Colonic mucosa (tissue), 4 donors: ENCODE data around the gene TXNDC5. TPM values are rescaled to one million over a fixed set of nuclear protein-coding genes. Genes with fewer than 3 reads are reported as not detected.

Source experiments
- DNase-seq: peaks from one replicate; pipeline ENCODE4 v3.0.0-alpha.2; 2020
- H3K27ac ChIP-seq: fragments of 200-600 bp; one replicate; pipeline ENCODE4 v1.8.0; 2021
- H3K27me3 ChIP-seq: fragments of 200-600 bp; one replicate; pipeline ENCODE4 v1.8.0; 2021
- H3K36me3 ChIP-seq: fragments of 200-600 bp; one replicate; pipeline ENCODE4 v1.8.0; 2021
- H3K4me1 ChIP-seq: fragments of 200-600 bp; one replicate; pipeline ENCODE4 v1.8.0; 2021; ENCODE audit warnings: mild to moderate bottlenecking
- H3K4me3 ChIP-seq: fragments of 200-600 bp; one replicate; pipeline ENCODE4 v1.8.0; 2021
- H3K9ac ChIP-seq, 2 donors: one replicate each; pipeline ENCODE4 v1.7.0; 2013; ENCODE audit warnings: control low read depth in 2 of 2, low read depth in 2 of 2, low read length in 2 of 2
- H3K9me3 ChIP-seq: fragments of 200-600 bp; one replicate; pipeline ENCODE4 v1.8.0; 2021
- intact Hi-C: fragments of 100-400 bp; cut with DNase I; formaldehyde crosslinking; loops from one replicate; pipeline ENCODE4 v1.14.1; 2022
- total RNA-seq, 2 donors: library from RNA; stranded (reverse); fragmentation: NEBNext Ultra II Directional in 1 of 2; extraction: Animal tissue kit (Norgen Biotek cat#: 25700) in 1 of 2; gene quantifications; one replicate each; pipeline ENCODE4 v1.2.1, GENCODE V29; 2021
- TF ChIP-seq, protein P1 (sequence below): fragments of 200-600 bp; IDR thresholded peaks from one replicate; pipeline ENCODE4 v1.8.0; 2022; ENCODE audit warnings: antibody characterized with exemption, mild to moderate bottlenecking
- donor health status: healthy.
- donor health status: DM: no; HTN: no; CAD: no.
- donor health status: DM: no; HTN: no; CAD: no.

TXNDC5 gene
- total RNA-seq, 2 donors from 2014 or later, result 82.2 to 126 TPM

DNA sequence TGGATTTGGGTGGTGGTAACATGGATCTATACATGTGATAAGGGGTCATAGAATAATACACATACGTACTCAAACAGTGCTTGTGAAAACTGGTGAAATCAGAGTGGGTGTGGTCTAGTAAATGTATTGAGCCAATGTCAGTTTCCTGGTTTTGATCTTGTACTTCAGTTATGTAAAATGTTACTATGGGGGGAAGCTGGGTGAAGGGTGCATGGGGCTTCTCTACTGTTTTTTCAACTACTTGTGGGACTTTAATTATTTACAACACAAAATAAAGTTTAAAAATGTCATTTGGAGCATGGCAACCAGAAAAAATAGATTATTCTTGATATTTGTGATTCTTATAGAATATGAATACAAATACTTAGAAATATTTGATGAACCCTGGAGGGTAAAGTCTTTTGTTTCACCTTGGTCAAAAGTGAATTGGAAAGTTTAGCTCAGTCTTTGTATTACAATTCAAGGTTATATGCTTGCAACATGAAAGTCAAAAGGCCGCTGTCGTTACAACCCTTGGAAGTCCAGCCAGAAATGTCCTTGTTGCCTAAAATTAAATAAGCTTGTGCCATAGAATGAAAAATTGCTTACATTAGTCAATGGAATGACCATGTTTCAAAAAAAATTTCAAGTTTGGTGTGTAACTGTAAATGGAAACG is 74.1 kb downstream of the TXNDC5 start:
- no peak overlapping the region for H3K4me3 ChIP-seq
- DNase-seq, result no peak
- H3K9ac ChIP-seq, result no peak overlapping the region
- no peaks in the 10 kb centered on the region for H3K27me3 ChIP-seq
- no peaks in the 10 kb centered on the region for H3K9me3 ChIP-seq
- no peaks in the 10 kb centered on the region for H3K4me1 ChIP-seq
- TF ChIP-seq, protein P1, sequence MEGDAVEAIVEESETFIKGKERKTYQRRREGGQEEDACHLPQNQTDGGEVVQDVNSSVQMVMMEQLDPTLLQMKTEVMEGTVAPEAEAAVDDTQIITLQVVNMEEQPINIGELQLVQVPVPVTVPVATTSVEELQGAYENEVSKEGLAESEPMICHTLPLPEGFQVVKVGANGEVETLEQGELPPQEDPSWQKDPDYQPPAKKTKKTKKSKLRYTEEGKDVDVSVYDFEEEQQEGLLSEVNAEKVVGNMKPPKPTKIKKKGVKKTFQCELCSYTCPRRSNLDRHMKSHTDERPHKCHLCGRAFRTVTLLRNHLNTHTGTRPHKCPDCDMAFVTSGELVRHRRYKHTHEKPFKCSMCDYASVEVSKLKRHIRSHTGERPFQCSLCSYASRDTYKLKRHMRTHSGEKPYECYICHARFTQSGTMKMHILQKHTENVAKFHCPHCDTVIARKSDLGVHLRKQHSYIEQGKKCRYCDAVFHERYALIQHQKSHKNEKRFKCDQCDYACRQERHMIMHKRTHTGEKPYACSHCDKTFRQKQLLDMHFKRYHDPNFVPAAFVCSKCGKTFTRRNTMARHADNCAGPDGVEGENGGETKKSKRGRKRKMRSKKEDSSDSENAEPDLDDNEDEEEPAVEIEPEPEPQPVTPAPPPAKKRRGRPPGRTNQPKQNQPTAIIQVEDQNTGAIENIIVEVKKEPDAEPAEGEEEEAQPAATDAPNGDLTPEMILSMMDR, result no peak
- H3K36me3 ChIP-seq, result no peaks in the 10 kb centered on the region
- H3K27ac ChIP-seq, result no peak overlapping the region
- intact Hi-C loops, result no loop called here

DNA sequence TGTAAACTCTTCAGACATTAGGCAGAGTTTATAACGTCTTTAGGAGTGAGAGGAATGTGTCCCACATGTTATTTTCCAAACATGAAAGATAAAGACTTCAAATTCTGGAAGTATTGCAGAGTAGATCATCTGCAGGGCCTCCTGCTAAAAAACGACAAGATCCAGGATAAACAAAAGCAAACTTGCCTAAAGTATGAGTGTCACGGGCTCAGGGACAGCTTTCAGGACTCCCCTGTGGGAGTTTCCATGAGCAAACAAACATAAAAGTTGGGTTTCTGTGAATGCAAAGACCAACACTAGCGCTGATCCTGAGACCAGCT is 76.9 kb downstream of the TXNDC5 start:
- Histone ChIP-seq H3K27me3 (no peaks in the 10 kb centered on the region), H3K4me1 (no peaks in the 10 kb centered on the region), H3K4me3 (no peak overlapping the region), H3K27ac (no peak overlapping the region), H3K36me3 (no peaks in the 10 kb centered on the region), H3K9ac (no peak overlapping the region), H3K9me3 (no peaks in the 10 kb centered on the region)
- TF ChIP-seq, protein P1, result no peak
- no peak for DNase-seq
- intact Hi-C loops, result no loop called here

DNA sequence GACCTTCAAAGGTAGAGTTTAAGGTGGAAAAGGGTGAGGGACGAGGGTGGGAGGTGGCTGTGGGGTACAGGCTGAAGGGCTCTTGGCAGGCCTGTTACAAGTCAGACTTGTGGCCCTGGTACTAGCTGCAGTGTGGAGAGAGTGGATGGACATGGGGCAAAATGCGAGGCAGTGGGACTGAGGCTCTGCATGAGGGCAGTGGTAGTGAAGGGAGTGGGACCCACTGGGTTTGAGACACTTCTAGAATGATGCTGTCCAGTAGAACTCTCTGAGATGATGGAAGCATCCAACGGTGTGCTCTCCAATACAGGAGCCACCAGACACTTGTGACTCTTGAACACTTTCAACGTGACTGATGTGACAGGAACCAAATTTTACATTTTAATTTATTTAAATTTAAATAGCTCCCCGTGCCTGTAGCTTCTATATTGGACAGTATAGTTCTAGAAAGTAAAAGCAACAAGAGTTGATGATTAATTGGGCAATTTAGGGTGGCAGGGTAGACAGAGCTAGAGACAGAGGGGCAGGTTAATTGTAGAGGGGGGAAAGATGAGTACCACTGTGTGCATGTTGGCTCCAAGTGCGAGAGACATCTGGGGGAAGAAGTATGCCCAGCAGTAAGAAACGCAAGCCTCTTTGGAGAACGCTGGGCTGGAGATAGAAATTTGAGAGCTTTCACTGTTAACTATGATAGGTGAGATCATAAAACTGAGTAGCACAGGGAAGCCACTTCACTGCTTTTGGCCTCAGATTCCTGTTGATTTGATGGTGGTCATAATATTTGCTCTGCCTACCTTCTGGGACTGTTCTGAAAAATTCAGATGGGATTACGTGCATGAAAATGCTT is 77.5 kb downstream of the TXNDC5 start:
- intact Hi-C loops, result no loop called here
- no peaks in the 10 kb centered on the region for H3K9me3 ChIP-seq
- H3K27ac ChIP-seq, result no peak overlapping the region
- H3K36me3 ChIP-seq, result no peaks in the 10 kb centered on the region
- H3K9ac ChIP-seq, result no peak overlapping the region
- H3K27me3 ChIP-seq, result no peaks in the 10 kb centered on the region
- no peaks in the 10 kb centered on the region for H3K4me1 ChIP-seq
- TF ChIP-seq, protein P1, result no peak
- no peak for DNase-seq
- no peak overlapping the region for H3K4me3 ChIP-seq

Other genes starting within 250 kb of the TXNDC5 start
- gene BMP6, start 184.7 kb downstream of the TXNDC5 start, total RNA-seq, result 1 to 10 TPM in 1 of 2 donors, under 1 TPM in 1; 0.62 to 2.1 TPM
- gene BLOC1S5, start 153.6 kb upstream of the TXNDC5 start, total RNA-seq, result 10 to 100 TPM; 10.3 to 14.1 TPM
- 10 to 100 TPM in 1 of 2 donors, 1 to 10 TPM in 1; 9.8 to 21.7 TPM for gene EEF1E1, start 191.8 kb upstream of the TXNDC5 start, total RNA-seq